SKM-1 (cell line): Measurements from ENCODE around the gene RTL1.

Experiments
- DNase-seq: peaks from one replicate; lab custom pipeline; 2025; ENCODE audit not compliant: unreplicated experiment; lab: John Stamatoyannopoulos, UW

Gene RTL1

DNA sequence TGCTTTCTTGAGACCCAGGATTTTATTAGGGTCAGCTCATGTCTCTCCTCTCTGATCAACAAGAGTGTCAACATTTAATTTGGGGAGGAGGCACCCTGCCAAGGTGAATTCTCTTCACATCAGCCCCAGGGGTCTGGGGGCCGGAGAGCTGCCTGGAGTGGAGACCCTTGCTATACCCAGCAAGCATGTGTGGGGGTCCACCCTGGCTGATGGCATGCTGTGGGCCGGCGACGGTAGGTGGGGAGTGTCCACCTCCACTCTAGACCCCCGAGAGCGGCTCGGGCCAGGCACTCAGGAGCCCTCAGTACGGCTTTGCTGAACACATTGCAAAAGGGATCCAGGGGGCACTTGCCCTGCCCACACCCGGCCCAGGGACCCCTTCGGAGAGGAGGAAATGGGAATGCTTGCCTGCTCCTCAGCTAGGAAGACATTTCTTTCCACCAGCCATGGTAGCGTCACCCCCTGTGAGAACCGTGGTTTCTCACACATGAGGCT is 67.2 kb downstream of the RTL1 start:
- no peak for DNase-seq

- no peak for DNase-seq
These were observed 67.8 kb downstream of the RTL1 start for GRCh38 chr14:100835548-100836310.

GRCh38 chr14:100834794-100835547 is 68.6 kb downstream of the RTL1 start:
- DNase-seq = no peak

GRCh38 chr14:100834082-100834793 is 69.3 kb downstream of the RTL1 start:
- DNase-seq = no peak

- DNase-seq = no peak
These were observed 71.1 kb downstream of the RTL1 start for GRCh38 chr14:100832311-100832960.

- DNase-seq = no peak
These were observed 72.8 kb downstream of the RTL1 start for GRCh38 chr14:100830681-100831080.
